Measurements from ENCODE around the gene ABAT. TPM values are rescaled to one million over a fixed set of nuclear protein-coding genes. Genes with fewer than 3 reads are reported as not detected.
"Not testable (repeated sequence)": the region's sequence is repeated elsewhere in the genome, so short reads cannot be mapped to it uniquely, and the experiment has no call there.

ABAT gene
- total RNA-seq, 1 experiment from 2014 or later, result 1.8 TPM

GRCh38 chr16:8727131-8727806, 52.9 kb downstream of the ABAT start:
- DNase-seq, result no peak
- Histone ChIP-seq H3K4me3 (ENCODE audit: insufficient read depth, low read depth, low read length) (no peak overlapping the region), H3K27me3 (ENCODE audit: control insufficient read depth, insufficient read depth, low read length) (no peaks in the 10 kb centered on the region), H3K36me3 (replicated peaks; ENCODE audit: control insufficient read depth, insufficient read depth, low read length) (no peaks in the 10 kb centered on the region)

- H3K36me3 ChIP-seq (replicated peaks; ENCODE audit: control insufficient read depth, insufficient read depth, low read length), result no peaks in the 10 kb centered on the region
- no peak for DNase-seq
- no peak overlapping the region for H3K4me3 ChIP-seq (ENCODE audit: insufficient read depth, low read depth, low read length)
- H3K27me3 ChIP-seq (ENCODE audit: control insufficient read depth, insufficient read depth, low read length), result no peaks in the 10 kb centered on the region
Measured at GRCh38 chr16:8727857-8728618, 53.6 kb downstream of the ABAT start.

GRCh38 chr16:8729779-8730334, 55.4 kb downstream of the ABAT start:
- DNase-seq, result no peak
- Histone ChIP-seq H3K36me3 (replicated peaks; ENCODE audit: control insufficient read depth, insufficient read depth, low read length) (no peaks in the 10 kb centered on the region), H3K4me3 (ENCODE audit: insufficient read depth, low read depth, low read length) (no peak overlapping the region), H3K27me3 (ENCODE audit: control insufficient read depth, insufficient read depth, low read length) (no peaks in the 10 kb centered on the region)

GRCh38 chr16:8730335-8730915, 56.0 kb downstream of the ABAT start:
- H3K27me3 ChIP-seq (ENCODE audit: control insufficient read depth, insufficient read depth, low read length), result no peaks in the 10 kb centered on the region

GRCh38 chr16:8733849-8734540, 59.6 kb downstream of the ABAT start:
- Histone ChIP-seq H3K36me3 (replicated peaks; ENCODE audit: control insufficient read depth, insufficient read depth, low read length) (no peaks in the 10 kb centered on the region), H3K4me3 (ENCODE audit: insufficient read depth, low read depth, low read length) (no peak overlapping the region), H3K27me3 (ENCODE audit: control insufficient read depth, insufficient read depth, low read length) (no peaks in the 10 kb centered on the region)
- DNase-seq, result no peak

More at GRCh38 chr16:8730335-8730915, 56.0 kb downstream of the ABAT start:
- Histone ChIP-seq H3K36me3 (replicated peaks; ENCODE audit: control insufficient read depth, insufficient read depth, low read length) (no peaks in the 10 kb centered on the region), H3K4me3 (ENCODE audit: insufficient read depth, low read depth, low read length) (no peak overlapping the region)
- DNase-seq, result no peak

- Histone ChIP-seq H3K27me3 (ENCODE audit: control insufficient read depth, insufficient read depth, low read length) (no peaks in the 10 kb centered on the region), H3K36me3 (replicated peaks; ENCODE audit: control insufficient read depth, insufficient read depth, low read length) (no peaks in the 10 kb centered on the region), H3K4me3 (ENCODE audit: insufficient read depth, low read depth, low read length) (no peak overlapping the region)
- DNase-seq, result no peak
Measured at GRCh38 chr16:8735574-8735973, 61.2 kb downstream of the ABAT start.

- Histone ChIP-seq H3K36me3 (replicated peaks; ENCODE audit: control insufficient read depth, insufficient read depth, low read length) (no peaks in the 10 kb centered on the region), H3K27me3 (ENCODE audit: control insufficient read depth, insufficient read depth, low read length) (no peaks in the 10 kb centered on the region), H3K4me3 (ENCODE audit: insufficient read depth, low read depth, low read length) (no peak overlapping the region)
- DNase-seq, result no peak
Measured at GRCh38 chr16:8736123-8736668, 61.8 kb downstream of the ABAT start.

GRCh38 chr16:8739151-8739550, 64.7 kb downstream of the ABAT start:
- Histone ChIP-seq H3K27me3 (ENCODE audit: control insufficient read depth, insufficient read depth, low read length) (no peaks in the 10 kb centered on the region), H3K36me3 (replicated peaks; ENCODE audit: control insufficient read depth, insufficient read depth, low read length) (no peaks in the 10 kb centered on the region), H3K4me3 (ENCODE audit: insufficient read depth, low read depth, low read length) (no peak overlapping the region)
- DNase-seq, result no peak

- no peak for DNase-seq
- Histone ChIP-seq H3K4me3 (ENCODE audit: insufficient read depth, low read depth, low read length) (no peak overlapping the region), H3K27me3 (ENCODE audit: control insufficient read depth, insufficient read depth, low read length) (no peaks in the 10 kb centered on the region), H3K36me3 (replicated peaks; ENCODE audit: control insufficient read depth, insufficient read depth, low read length) (no peaks in the 10 kb centered on the region)
Measured at GRCh38 chr16:8739989-8740704, 65.7 kb downstream of the ABAT start.

GRCh38 chr16:8740775-8741355, 66.4 kb downstream of the ABAT start:
- H3K27me3 ChIP-seq (ENCODE audit: control insufficient read depth, insufficient read depth, low read length), result no peaks in the 10 kb centered on the region
- H3K4me3 ChIP-seq (ENCODE audit: insufficient read depth, low read depth, low read length), result no peak overlapping the region
- no peak for DNase-seq
- H3K36me3 ChIP-seq (replicated peaks; ENCODE audit: control insufficient read depth, insufficient read depth, low read length), result no peaks in the 10 kb centered on the region

GRCh38 chr16:8741636-8742035, 67.2 kb downstream of the ABAT start:
- no peak for DNase-seq
- Histone ChIP-seq H3K36me3 (replicated peaks; ENCODE audit: control insufficient read depth, insufficient read depth, low read length) (no peaks in the 10 kb centered on the region), H3K4me3 (ENCODE audit: insufficient read depth, low read depth, low read length) (no peak overlapping the region), H3K27me3 (ENCODE audit: control insufficient read depth, insufficient read depth, low read length) (no peaks in the 10 kb centered on the region)

GRCh38 chr16:8742068-8742467, 67.7 kb downstream of the ABAT start:
- no peak for DNase-seq
- Histone ChIP-seq H3K36me3 (replicated peaks; ENCODE audit: control insufficient read depth, insufficient read depth, low read length) (no peaks in the 10 kb centered on the region), H3K4me3 (ENCODE audit: insufficient read depth, low read depth, low read length) (no peak overlapping the region), H3K27me3 (ENCODE audit: control insufficient read depth, insufficient read depth, low read length) (no peaks in the 10 kb centered on the region)

- not testable (repeated sequence) for H3K4me3 ChIP-seq (ENCODE audit: insufficient read depth, low read depth, low read length); H3K27me3 ChIP-seq (ENCODE audit: control insufficient read depth, insufficient read depth, low read length); DNase-seq; H3K36me3 ChIP-seq (replicated peaks; ENCODE audit: control insufficient read depth, insufficient read depth, low read length)
Measured at GRCh38 chr16:8748944-8749343, 74.5 kb downstream of the ABAT start.
